IMR-90 (cell line): ENCODE measurements around the gene MEIS2. TPM values are rescaled to one million over a fixed set of nuclear protein-coding genes. Genes with fewer than 3 reads are reported as not detected.

Experiments
- ATAC-seq: fragments of 200-7000 bp; cut with Tn5 transposase; 2 replicates; pipeline ENCODE4 v1.9.1; 2020; ENCODE audit warnings: low read depth, mild to moderate bottlenecking, moderate library complexity
- BruUV-seq: library from RNA; stranded (reverse); fragments of 400-500 nt; replicated peaks from 2 replicates; lab custom pipeline; 2021; lab: Mats Ljungman, UMichigan
- CTCF ChIA-PET: fragments of 300-600 bp; formaldehyde crosslinking; extraction: SDS; loops from one replicate; lab custom pipeline; 2021; ENCODE audit warnings: antibody characterized with exemption; lab: Yijun Ruan, JAX
- POLR2A ChIA-PET: fragments of 300-600 bp; sonication (Branson Sonifier 250); formaldehyde crosslinking; loops from one replicate; lab custom pipeline; 2022; ENCODE audit warnings: antibody characterized with exemption; ENCODE audit not compliant: unreplicated experiment; lab: Charles Lee
- DNase-seq: peaks from one replicate; pipeline ENCODE4 v3.0.0; 2013
- H2AFZ ChIP-seq: replicated peaks from 2 replicates; pipeline ENCODE3; 2013; ENCODE audit warnings: low read length, mild to moderate bottlenecking; ENCODE audit not compliant: poor library complexity
- H2AK5ac ChIP-seq: 2 replicates; pipeline ENCODE4 v1.6.1; 2013; ENCODE audit warnings: low read depth, low read length, inconsistent platforms
- H2AK9ac ChIP-seq: replicated peaks from 2 replicates; pipeline ENCODE3; 2013; ENCODE audit warnings: mild to moderate bottlenecking, low read depth, low read length, moderate library complexity; ENCODE audit not compliant: poor library complexity
- H2BK120ac ChIP-seq: 2 replicates; pipeline ENCODE4 v1.6.1; 2013; ENCODE audit warnings: low read depth, low read length, inconsistent platforms
- H2BK15ac ChIP-seq: 3 replicates; pipeline ENCODE4 v1.6.1; 2013; ENCODE audit warnings: low read depth, low read length, inconsistent platforms
- H2BK20ac ChIP-seq: 2 replicates; pipeline ENCODE4 v1.6.1; 2013; ENCODE audit warnings: low read depth, mild to moderate bottlenecking, inconsistent platforms, low read length, moderate library complexity
- H2BK5ac ChIP-seq: 2 replicates; pipeline ENCODE4 v1.6.1; 2013; ENCODE audit warnings: mild to moderate bottlenecking, low read depth, low read length, inconsistent platforms; ENCODE audit not compliant: poor library complexity, severe bottlenecking
- H3K14ac ChIP-seq: replicated peaks from 2 replicates; pipeline ENCODE4 v1.6.1; 2013; ENCODE audit warnings: low read depth, low read length, inconsistent platforms
- H3K18ac ChIP-seq: 2 replicates; pipeline ENCODE4 v1.6.1; 2013; ENCODE audit warnings: low read depth, low read length, control low read depth
- H3K23ac ChIP-seq: 2 replicates; pipeline ENCODE4 v1.6.1; 2013; ENCODE audit warnings: low read depth, low read length, inconsistent platforms
- H3K27ac ChIP-seq: 2 replicates; pipeline ENCODE4 v1.5.1; 2013; ENCODE audit warnings: mild to moderate bottlenecking, control low read depth, low read length; ENCODE audit not compliant: insufficient read depth
- H3K27me3 ChIP-seq: 2 replicates; pipeline ENCODE4 v1.6.1; 2013; ENCODE audit warnings: low read length; ENCODE audit not compliant: control insufficient read depth, insufficient read depth
- H3K36me3 ChIP-seq: 2 replicates; pipeline ENCODE4 v1.6.1; 2013; ENCODE audit warnings: low read length, mixed read lengths; ENCODE audit not compliant: control insufficient read depth, insufficient read depth
- H3K4ac ChIP-seq: 2 replicates; pipeline ENCODE4 v1.6.1; 2013; ENCODE audit warnings: low read depth, low read length, inconsistent platforms
- H3K4me1 ChIP-seq: 2 replicates; pipeline ENCODE4 v1.6.1; 2013; ENCODE audit warnings: low read length, mixed read lengths; ENCODE audit not compliant: control insufficient read depth, insufficient read depth
- H3K4me2 ChIP-seq: 2 replicates; pipeline ENCODE4 v1.6.1; 2013; ENCODE audit warnings: low read depth, mild to moderate bottlenecking, control low read depth, low read length, moderate library complexity
- H3K4me3 ChIP-seq: 2 replicates; pipeline ENCODE4 v1.5.1; 2013; ENCODE audit warnings: low read depth, mild to moderate bottlenecking, control low read depth, low read length, moderate library complexity; ENCODE audit not compliant: insufficient read depth
- H3K56ac ChIP-seq: 2 replicates; pipeline ENCODE4 v1.6.1; 2013; ENCODE audit warnings: low read length, inconsistent platforms; ENCODE audit not compliant: insufficient read depth; ENCODE audit errors: extremely low read depth
- H3K79me1 ChIP-seq, 2 experiments: 2 replicates each; pipeline ENCODE4 v1.6.1; 2013; ENCODE audit warnings: low read length in 2 of 2, inconsistent platforms in 1 of 2, low read depth in 1 of 2
- H3K9ac ChIP-seq: 2 replicates; pipeline ENCODE4 v1.6.1; 2013; ENCODE audit warnings: low read depth, low read length, control low read depth
- H3K9me1 ChIP-seq: 2 replicates; pipeline ENCODE4 v1.6.1; 2013; ENCODE audit warnings: low read length, inconsistent platforms; ENCODE audit not compliant: insufficient read depth
- H3K9me3 ChIP-seq: 2 replicates; pipeline ENCODE4 v1.6.1; 2013; ENCODE audit warnings: low read length; ENCODE audit not compliant: control insufficient read depth, insufficient read depth
- H4K20me1 ChIP-seq: 2 replicates; pipeline ENCODE4 v1.6.1; 2013; ENCODE audit warnings: low read length, inconsistent platforms; ENCODE audit not compliant: insufficient read depth
- H4K5ac ChIP-seq: 2 replicates; pipeline ENCODE4 v1.6.1; 2013; ENCODE audit warnings: mild to moderate bottlenecking, low read depth, low read length, control low read depth
- H4K8ac ChIP-seq, 2 experiments: 2 replicates each; pipeline ENCODE4 v1.6.1; 2013; ENCODE audit warnings: low read depth in 2 of 2, low read length in 2 of 2, control low read depth in 1 of 2, inconsistent platforms in 1 of 2
- H4K91ac ChIP-seq: 2 replicates; pipeline ENCODE4 v1.6.1; 2013; ENCODE audit warnings: low read depth, low read length, inconsistent platforms; ENCODE audit not compliant: insufficient read depth
- FOS ChIP-seq: fragments of 150-350 bp; IDR thresholded peaks from 2 replicates; pipeline ENCODE4 v1.6.1; 2016; ENCODE audit warnings: low read depth, low read length
- MAZ ChIP-seq: IDR thresholded peaks from 2 replicates; pipeline ENCODE4 v1.6.1; 2012; ENCODE audit warnings: low read depth, mild to moderate bottlenecking, low read length, improper control_type of control experiment, moderate library complexity, borderline replicate concordance
- RAD21 ChIP-seq: IDR thresholded peaks from 2 replicates; pipeline ENCODE4 v1.6.1; 2012; ENCODE audit warnings: low read length, improper control_type of control experiment
- RFX5 ChIP-seq: IDR thresholded peaks from 2 replicates; pipeline ENCODE4 v1.8.0; 2012; ENCODE audit warnings: low read depth, mild to moderate bottlenecking, low read length, moderate library complexity
- SMC3 ChIP-seq: fragments of 150-350 bp; IDR thresholded peaks from 2 replicates; pipeline ENCODE4 v1.6.1; 2016; ENCODE audit warnings: low read depth, mild to moderate bottlenecking, antibody characterized with exemption, low read length, moderate library complexity
- WGBS, 2 experiments: methylation state at CpG; one replicate each; pipeline versions ENCODE4 v1.1.5 to v1.1.7; 2013; ENCODE audit warnings: missing lambda C conversion rate in 2 of 2; ENCODE audit not compliant: insufficient read length in 1 of 2; ENCODE audit errors: extremely low coverage in 2 of 2; 5-methylcytosine and 5-hydroxymethylcytosine counted together
- dilution Hi-C: fragments of 300-500 bp; cut with HindIII; formaldehyde crosslinking; loops from one replicate; pipeline ENCODE4 v1.14.3; 2018; ENCODE audit warnings: low sequenced_read_pairs; ENCODE audit not compliant: unreplicated experiment
- in situ Hi-C: fragments of 300-500 bp; cut with MboI; formaldehyde crosslinking; loops from 3 replicates; pipeline ENCODE4 v1.14.3; 2019; ENCODE audit warnings: low sequenced_read_pairs, inconsistent platforms, mixed read lengths
- intact Hi-C: fragments of 100-400 bp; cut with micrococcal nuclease; formaldehyde crosslinking; loops from 2 replicates; pipeline ENCODE4 v1.10.0; 2022
- polyA plus RNA-seq, 3 experiments: library from polyadenylated mRNA; depleted of rRNA; stranded (reverse); fragments of >200 nt; gene quantifications; 2 replicates each; pipeline ENCODE4 v1.2.3, GENCODE V29; 2012; ENCODE audit warnings: low replicate concordance in 1 of 3
- total RNA-seq: library from RNA; depleted of rRNA; stranded (reverse); fragments of >200 nt; gene quantifications from 2 replicates; pipeline ENCODE4 v1.2.3, GENCODE V29; 2012

The MEIS2 gene
- total and polyA plus RNA-seq, 2 of the 4 experiments (the other 2 are of a cell fraction) = 70.1 to 71.3 TPM

GRCh38 chr15:37041042-37041441 is 59.3 kb downstream of the MEIS2 start:
- no TSS peak for BruUV-seq
- no peak overlapping the region for H3K56ac ChIP-seq
- H4K5ac ChIP-seq = no peak overlapping the region
- H3K9ac ChIP-seq = no peak overlapping the region
- H3K4me2 ChIP-seq = no peak overlapping the region
- no peak overlapping the region for H2AK9ac ChIP-seq
- CTCF ChIA-PET = interaction anchor here (0.6 kb wide), 1 partner anchor 116 kb away, joined by 3 read pairs; no protein-coding TSS in a partner anchor
- no peak overlapping the region for H4K8ac ChIP-seq
- no peak overlapping the region for H2BK120ac ChIP-seq
- in situ Hi-C loops = no loop called here
- no peak overlapping the region for H2BK20ac ChIP-seq
- H3K36me3 ChIP-seq = peaks cover 18% of the 10 kb centered on the region; the same call in 1 of the 2 replicates
- DNase-seq (no peak), ATAC-seq (no peak)
- H4K20me1 ChIP-seq = peaks cover 9% of the 10 kb centered on the region; the same call in 1 of the 2 replicates
- WGBS, 2 experiments = no CpG with 5 or more reads among the region's 1 CpG
- peaks cover 15 to 44% of the 10 kb centered on the region in 2 experiments for H3K79me1 ChIP-seq
- H2BK5ac ChIP-seq = no peak overlapping the region
- H3K27ac ChIP-seq = no peak overlapping the region
- H2BK15ac ChIP-seq = no peak overlapping the region
- no peak overlapping the region for H3K4ac ChIP-seq
- H3K18ac ChIP-seq = no peak overlapping the region
- H3K9me1 ChIP-seq = peaks cover 16% of the 10 kb centered on the region
- TF ChIP-seq FOS (no peak), SMC3 (no peak), RAD21 (no peak), MAZ (no peak), RFX5 (no peak)
- no peak overlapping the region for H3K14ac ChIP-seq
- H3K4me3 ChIP-seq = no peak overlapping the region
- intact Hi-C loops = no loop called here
- dilution Hi-C loops = no loop called here
- no peaks in the 10 kb centered on the region for H3K9me3 ChIP-seq
- no peak overlapping the region for H2AFZ ChIP-seq
- H3K27me3 ChIP-seq = no peaks in the 10 kb centered on the region
- H3K23ac ChIP-seq = no peak overlapping the region
- no peak overlapping the region for H2AK5ac ChIP-seq
- no peak overlapping the region for H4K91ac ChIP-seq
- POLR2A ChIA-PET = no interaction called here
- peaks cover 10% of the 10 kb centered on the region; the same call in 1 of the 2 replicates for H3K4me1 ChIP-seq
